Colonic mucosa (tissue), 4 donors: ENCODE measurements around the gene CARD19. TPM values are rescaled to one million over a fixed set of nuclear protein-coding genes. Genes with fewer than 3 reads are reported as not detected.
A peak's percentile ranks its signal among the peaks of the same experiment; 100 is the strongest.
"Not testable (repeated sequence)": the region's sequence is repeated elsewhere in the genome, so short reads cannot be mapped to it uniquely, and the experiment has no call there.

Experiments
- DNase-seq: peaks from one replicate; pipeline ENCODE4 v3.0.0-alpha.2; 2020
- H3K27ac ChIP-seq: fragments of 200-600 bp; one replicate; pipeline ENCODE4 v1.8.0; 2021
- H3K27me3 ChIP-seq: fragments of 200-600 bp; one replicate; pipeline ENCODE4 v1.8.0; 2021
- H3K36me3 ChIP-seq: fragments of 200-600 bp; one replicate; pipeline ENCODE4 v1.8.0; 2021
- H3K4me1 ChIP-seq: fragments of 200-600 bp; one replicate; pipeline ENCODE4 v1.8.0; 2021; ENCODE audit warnings: mild to moderate bottlenecking
- H3K4me3 ChIP-seq: fragments of 200-600 bp; one replicate; pipeline ENCODE4 v1.8.0; 2021
- H3K9ac ChIP-seq, 2 donors: one replicate each; pipeline ENCODE4 v1.7.0; 2013; ENCODE audit warnings: control low read depth in 2 of 2, low read depth in 2 of 2, low read length in 2 of 2
- H3K9me3 ChIP-seq: fragments of 200-600 bp; one replicate; pipeline ENCODE4 v1.8.0; 2021
- CTCF ChIP-seq: fragments of 200-600 bp; IDR thresholded peaks from one replicate; pipeline ENCODE4 v1.8.0; 2022; ENCODE audit warnings: antibody characterized with exemption, mild to moderate bottlenecking
- intact Hi-C: fragments of 100-400 bp; cut with DNase I; formaldehyde crosslinking; loops from one replicate; pipeline ENCODE4 v1.14.1; 2022
- total RNA-seq, 2 donors: library from RNA; stranded (reverse); fragmentation: NEBNext Ultra II Directional in 1 of 2; extraction: Animal tissue kit (Norgen Biotek cat#: 25700) in 1 of 2; gene quantifications; one replicate each; pipeline ENCODE4 v1.2.1, GENCODE V29; 2021
- donor health status: healthy.
- donor health status: DM: no; HTN: no; CAD: no.
- donor health status: DM: no; HTN: no; CAD: no.

CARD19 gene
- total RNA-seq, 2 donors from 2014 or later = 48.6 to 56.3 TPM

DNA sequence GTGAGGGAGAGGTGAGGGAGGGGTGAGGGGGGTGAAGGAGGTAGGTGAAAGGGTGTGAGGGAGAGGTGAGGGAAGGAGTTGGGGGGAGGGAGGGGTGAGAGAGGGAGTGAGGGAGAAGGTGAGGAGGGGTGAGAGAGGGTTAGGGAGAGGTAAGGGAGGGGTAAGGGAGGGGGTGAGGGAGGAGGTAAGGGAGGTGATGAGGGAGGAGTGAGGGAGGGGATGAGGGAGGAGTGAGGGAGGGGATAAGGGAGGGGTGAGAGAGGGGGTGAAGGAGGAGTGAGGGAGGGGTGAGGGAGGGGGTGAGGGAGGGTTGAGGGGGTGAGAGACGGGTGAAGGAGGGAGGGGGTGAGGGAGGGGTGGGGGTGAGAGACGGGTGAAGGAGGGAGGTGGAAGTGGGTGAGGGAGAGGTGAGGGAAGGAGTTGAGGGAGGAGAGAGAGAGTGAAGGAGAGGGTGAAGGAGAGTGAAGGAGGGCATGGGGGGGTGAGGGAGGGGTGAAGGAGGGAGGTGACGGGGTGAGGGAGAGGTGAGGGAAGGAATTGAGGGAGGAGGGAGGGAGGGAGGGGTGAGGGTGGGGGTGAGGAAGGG, 19.6 kb downstream of the CARD19 start:
- TF ChIP-seq CTCF = no peak
- Histone ChIP-seq H3K9ac (no peak overlapping the region), H3K27me3 (no peaks in the 10 kb centered on the region), H3K4me1 (peaks cover 5% of the 10 kb centered on the region), H3K27ac (no peak overlapping the region), H3K36me3 (no peaks in the 10 kb centered on the region), H3K4me3 (no peak overlapping the region), H3K9me3 (no peaks in the 10 kb centered on the region)
- intact Hi-C loops = no loop called here
- no peak for DNase-seq

DNA sequence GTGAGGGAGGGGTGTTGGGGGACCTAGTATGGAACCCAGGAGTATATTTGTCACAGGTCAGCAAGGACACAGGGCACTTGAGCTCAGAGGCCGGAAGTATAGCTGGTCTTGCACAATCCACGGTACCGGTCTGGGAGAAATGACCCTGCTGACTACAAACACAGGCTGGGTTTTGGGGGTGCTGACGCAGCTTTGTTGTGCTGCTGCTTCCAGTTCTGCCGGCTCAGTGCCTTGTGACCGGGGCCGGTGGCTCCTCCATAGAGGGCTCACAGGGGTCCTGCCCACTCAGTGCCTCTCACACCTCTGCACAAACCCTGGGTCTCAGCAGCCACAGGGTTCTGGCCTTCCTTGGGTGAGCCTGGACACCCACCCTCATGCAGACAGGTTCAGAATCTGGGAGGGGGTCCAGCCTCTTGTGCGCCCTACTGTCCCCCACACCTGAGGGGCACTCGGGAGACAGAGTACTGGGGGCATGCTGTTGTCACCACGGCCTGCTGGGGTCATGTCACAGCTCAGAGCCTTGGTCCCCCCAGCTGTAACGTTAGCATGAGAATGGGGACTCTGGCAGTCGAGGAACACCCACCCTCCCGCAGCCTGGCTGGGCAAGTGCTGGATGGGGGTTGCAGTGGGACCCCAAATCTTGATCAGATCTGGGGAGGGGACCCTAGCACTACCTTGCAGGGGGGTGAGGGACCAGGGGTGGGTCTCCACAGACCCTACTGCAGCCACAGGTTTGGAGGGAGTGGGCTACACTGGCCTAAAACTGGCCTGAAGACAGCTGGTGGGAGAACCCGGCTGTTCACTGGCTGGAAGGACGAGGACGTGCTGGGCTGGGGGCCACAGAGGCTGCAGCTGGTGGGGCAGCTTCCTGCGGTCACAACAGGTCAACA, 20.3 kb downstream of the CARD19 start:
- DNase-seq = peak; percentile 56
- Histone ChIP-seq H3K9ac (peak overlapping the region; percentile 34 to 50), H3K27me3 (no peaks in the 10 kb centered on the region), H3K4me1 (peaks cover 5% of the 10 kb centered on the region), H3K4me3 (no peak overlapping the region), H3K9me3 (no peaks in the 10 kb centered on the region), H3K27ac (peak overlapping the region; percentile 41), H3K36me3 (no peaks in the 10 kb centered on the region)
- intact Hi-C loops = no loop called here
- no peak for TF ChIP-seq CTCF

DNA sequence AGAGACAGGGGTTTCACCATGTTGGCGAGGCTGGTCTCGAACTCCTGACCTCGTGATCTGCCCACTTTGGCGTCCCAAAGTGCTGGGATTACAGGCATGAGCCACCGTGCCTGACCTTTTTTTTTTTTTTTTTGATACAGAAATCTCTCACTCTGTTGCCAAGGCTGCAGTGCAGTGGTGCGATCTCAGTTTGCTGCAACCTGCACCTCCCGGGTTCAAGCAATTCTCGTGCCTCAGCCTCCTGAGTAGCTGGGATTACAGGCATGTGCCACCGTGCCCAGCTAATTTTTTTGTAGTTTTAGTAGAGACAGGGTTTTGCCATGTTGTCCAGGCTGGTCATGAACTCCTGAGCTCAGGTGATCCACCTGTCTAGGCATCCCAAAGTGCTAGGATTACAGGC, 21.5 kb downstream of the CARD19 start:
- H3K4me3 ChIP-seq, H3K36me3 ChIP-seq, intact Hi-C loops, DNase-seq, H3K27me3 ChIP-seq, H3K9ac ChIP-seq, H3K9me3 ChIP-seq, H3K27ac ChIP-seq, H3K4me1 ChIP-seq: not testable (repeated sequence)

DNA sequence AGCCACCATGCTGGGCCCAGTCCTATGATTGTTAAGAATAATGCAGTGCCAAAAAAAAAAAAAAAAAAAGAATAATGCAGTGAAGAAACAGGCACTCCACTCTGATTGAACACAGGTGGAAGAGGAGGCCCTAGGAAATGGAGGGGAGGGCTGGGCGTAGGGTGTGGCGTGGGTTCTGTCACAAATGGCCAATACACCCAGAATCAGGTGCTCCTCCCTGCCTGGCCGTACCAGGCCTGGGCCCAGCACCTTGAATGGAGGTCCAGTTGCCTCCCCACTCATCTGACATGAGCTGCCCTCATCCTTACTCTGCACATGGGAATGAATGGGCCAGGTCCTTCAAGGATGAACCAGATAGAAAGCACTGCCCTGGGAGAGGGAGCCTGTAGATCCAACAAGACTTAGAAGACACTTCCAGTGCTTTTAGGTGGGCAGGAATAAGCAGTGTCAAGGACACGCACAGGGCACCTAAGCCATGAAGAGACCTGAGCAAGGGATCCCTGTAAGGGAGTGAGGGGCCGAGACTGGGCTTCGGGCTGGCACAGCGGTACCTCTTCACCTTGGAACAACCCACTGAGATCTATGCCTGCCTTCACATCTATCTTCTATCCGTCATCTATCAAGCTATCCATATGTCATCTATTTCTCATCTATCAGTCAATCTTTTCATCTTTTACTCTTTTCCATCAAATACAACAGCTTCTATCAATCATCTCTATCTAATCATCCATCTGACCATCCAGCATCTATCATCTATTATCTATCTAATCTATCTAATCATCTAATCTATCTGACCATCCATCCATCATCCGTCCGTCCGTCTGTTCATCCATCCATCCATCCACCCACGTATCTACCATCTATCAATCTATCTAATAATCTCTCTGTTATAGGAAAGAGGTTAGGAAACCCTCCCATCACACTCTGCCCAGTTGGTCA, 22.2 kb downstream of the CARD19 start:
- Histone ChIP-seq H3K27ac (no peak overlapping the region), H3K36me3 (no peaks in the 10 kb centered on the region), H3K4me3 (no peak overlapping the region), H3K4me1 (peaks cover 5% of the 10 kb centered on the region), H3K9me3 (no peaks in the 10 kb centered on the region), H3K27me3 (no peaks in the 10 kb centered on the region), H3K9ac (no peak overlapping the region)
- TF ChIP-seq CTCF = no peak
- intact Hi-C loops = no loop called here
- no peak for DNase-seq

DNA sequence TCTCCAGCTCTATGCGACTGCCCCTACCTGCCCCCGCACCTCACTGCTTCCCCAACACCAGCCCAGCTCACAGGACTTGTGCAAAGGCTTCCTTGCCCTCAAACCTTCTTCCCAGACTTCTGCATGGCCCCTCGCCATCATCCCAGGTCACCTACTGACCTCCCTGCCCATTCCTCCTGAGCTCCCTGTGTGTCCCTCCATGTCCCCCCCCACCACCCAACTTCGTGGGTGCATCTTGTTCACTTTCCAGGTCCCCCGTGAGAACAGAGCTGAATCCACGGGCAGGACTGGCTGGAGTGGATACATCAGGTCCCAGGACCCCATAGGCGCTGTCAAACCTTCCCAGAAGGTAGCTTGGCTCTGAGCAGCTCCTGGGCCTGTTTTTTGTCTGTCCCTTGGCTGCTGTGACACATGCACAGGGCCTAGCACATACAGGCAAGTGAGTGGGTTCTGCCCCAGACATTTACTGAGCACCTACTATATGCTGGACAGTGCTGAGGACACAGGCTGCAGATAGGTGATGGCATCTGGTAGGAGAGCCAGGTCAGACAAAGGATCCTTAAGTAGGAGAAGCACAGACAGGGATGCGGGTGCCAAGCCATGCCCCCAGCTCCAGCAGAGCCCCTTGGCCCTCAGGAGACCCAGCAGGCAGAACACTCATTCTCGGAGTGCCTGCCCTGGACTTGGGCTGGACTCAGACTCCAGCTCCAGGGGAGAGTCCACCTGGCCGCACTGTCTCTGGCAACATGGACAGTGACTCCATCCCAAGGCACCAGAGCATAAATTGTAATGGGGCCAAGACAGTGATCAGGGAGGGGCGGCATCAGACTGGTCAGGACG, 23.1 kb downstream of the CARD19 start:
- Histone ChIP-seq H3K36me3 (no peaks in the 10 kb centered on the region), H3K9me3 (no peaks in the 10 kb centered on the region), H3K27me3 (no peaks in the 10 kb centered on the region), H3K9ac (peak overlapping the region in 1 of 2 donors; percentile 12), H3K4me3 (no peak overlapping the region), H3K27ac (peak overlapping the region; percentile 4), H3K4me1 (peaks cover 5% of the 10 kb centered on the region)
- DNase-seq = no peak
- TF ChIP-seq CTCF = no peak
- intact Hi-C loops = no loop called here
